Measurements from ENCODE around the gene EVI5. TPM values are rescaled to one million over a fixed set of nuclear protein-coding genes. Genes with fewer than 3 reads are reported as not detected.

The EVI5 gene
- total RNA-seq, 4 donors from 2014 or later: 24.9 to 47.8 (median 28.5) TPM

GRCh38 chr1:92657701-92658100, 127.2 kb downstream of the EVI5 start:
- no peak for TF ChIP-seq CTCF (IDR thresholded peaks at IDR 0.05; ENCODE audit: low read depth)

- TF ChIP-seq CTCF (IDR thresholded peaks at IDR 0.05; ENCODE audit: low read depth): no peak
Observed at GRCh38 chr1:92655197-92655801, 129.6 kb downstream of the EVI5 start.

GRCh38 chr1:92653605-92654381, 131.1 kb downstream of the EVI5 start:
- no peak for TF ChIP-seq CTCF (IDR thresholded peaks at IDR 0.05; ENCODE audit: low read depth)

- no peak for TF ChIP-seq CTCF (IDR thresholded peaks at IDR 0.05; ENCODE audit: low read depth)
Observed at GRCh38 chr1:92638498-92638897, 146.4 kb downstream of the EVI5 start.

- no peak for TF ChIP-seq CTCF (IDR thresholded peaks at IDR 0.05; ENCODE audit: low read depth)
Observed at GRCh38 chr1:92623187-92623778, 161.6 kb downstream of the EVI5 start.

- TF ChIP-seq CTCF (IDR thresholded peaks at IDR 0.05; ENCODE audit: low read depth): no peak
Observed at GRCh38 chr1:92619466-92620189, 165.3 kb downstream of the EVI5 start.

- no peak for TF ChIP-seq CTCF (IDR thresholded peaks at IDR 0.05; ENCODE audit: low read depth)
Observed at GRCh38 chr1:92601044-92601443, 183.9 kb downstream of the EVI5 start.

All from subcutaneous adipose tissue (tissue), 4 donors.